Gastroesophageal sphincter (tissue), 3 donors: ENCODE data around the gene MYLK.

Experiments
- CTCF ChIP-seq, 4 experiments: fragments of 200-600 bp in 2 of 4; fragments of 450-650 bp in 2 of 4; sonication (generic) in 1 of 4; IDR thresholded peaks; one replicate each; pipeline ENCODE4 v1.5.1; 2017 to 2019; ENCODE audit warnings: antibody characterized with exemption in 4 of 4, mild to moderate bottlenecking in 2 of 4, moderate library complexity in 2 of 4
- EP300 ChIP-seq: sonication (generic); formaldehyde crosslinking; IDR thresholded peaks from one replicate; pipeline ENCODE4 v1.6.1; 2017; ENCODE audit warnings: antibody characterized with exemption, mild to moderate bottlenecking
- POLR2AphosphoS5 ChIP-seq: sonication (generic); formaldehyde crosslinking; IDR thresholded peaks from one replicate; pipeline ENCODE4 v1.6.1; 2017; ENCODE audit warnings: antibody characterized with exemption

GRCh38 chr3:123657111-123657510 is 227.0 kb downstream of the MYLK start:
- TF ChIP-seq EP300 (no peak), CTCF (IDR thresholded peaks at IDR 0.05) (no peak), POLR2AphosphoS5 (no peak)
